Measurements from ENCODE around the gene GLRB.

GLRB gene

GRCh38 chr4:157196046-157196445, 120.1 kb downstream of the GLRB start:
- DNase-seq = no peak
- H3K9me3 Mint-ChIP-seq = no peaks in the 10 kb centered on the region
- H3K36me3 Mint-ChIP-seq (ENCODE audit: low read depth) = no peaks in the 10 kb centered on the region
- H3K4me1 Mint-ChIP-seq = peaks cover 7% of the 10 kb centered on the region
- H3K27me3 Mint-ChIP-seq (ENCODE audit: low read depth, poor library complexity) = peaks cover 2% of the 10 kb centered on the region
- no peak for TF ChIP-seq CTCF (IDR thresholded peaks at IDR 0.05)
- no peak overlapping the region for H3K27ac Mint-ChIP-seq
- H3K4me3 Mint-ChIP-seq = no peak overlapping the region

GRCh38 chr4:157204634-157205244, 128.8 kb downstream of the GLRB start:
- no peaks in the 10 kb centered on the region for H3K9me3 Mint-ChIP-seq
- no peaks in the 10 kb centered on the region for H3K36me3 Mint-ChIP-seq (ENCODE audit: low read depth)
- no peak overlapping the region for H3K27ac Mint-ChIP-seq
- no peaks in the 10 kb centered on the region for H3K4me1 Mint-ChIP-seq
- no peak overlapping the region for H3K4me3 Mint-ChIP-seq
- peak; percentile 50 for DNase-seq
- peaks cover 3% of the 10 kb centered on the region for H3K27me3 Mint-ChIP-seq (ENCODE audit: low read depth, poor library complexity)
- TF ChIP-seq CTCF (IDR thresholded peaks at IDR 0.05) = peak; percentile 45

GRCh38 chr4:157217708-157218107, 141.8 kb downstream of the GLRB start:
- DNase-seq = no peak
- H3K36me3 Mint-ChIP-seq (ENCODE audit: low read depth) = no peaks in the 10 kb centered on the region
- H3K9me3 Mint-ChIP-seq = no peaks in the 10 kb centered on the region
- peak; percentile 55 for TF ChIP-seq CTCF (IDR thresholded peaks at IDR 0.05)
- no peak overlapping the region for H3K27ac Mint-ChIP-seq
- peaks cover 21% of the 10 kb centered on the region for H3K4me1 Mint-ChIP-seq
- no peak overlapping the region for H3K4me3 Mint-ChIP-seq
- peaks cover 62% of the 10 kb centered on the region for H3K27me3 Mint-ChIP-seq (ENCODE audit: low read depth, poor library complexity)

GRCh38 chr4:157219711-157220370, 143.9 kb downstream of the GLRB start:
- Mint-ChIP-seq H3K27me3 (ENCODE audit: low read depth, poor library complexity) (peaks cover 72% of the 10 kb centered on the region), H3K9me3 (no peaks in the 10 kb centered on the region), H3K36me3 (ENCODE audit: low read depth) (no peaks in the 10 kb centered on the region), H3K27ac (no peak overlapping the region), H3K4me3 (peak overlapping the region; percentile 46), H3K4me1 (peaks cover 27% of the 10 kb centered on the region)
- no peak for TF ChIP-seq CTCF (IDR thresholded peaks at IDR 0.05)
- no peak for DNase-seq

- Mint-ChIP-seq H3K27ac (no peak within 1 kb of the TSS), H3K4me3 (peak within 1 kb of the TSS; percentile 85), H3K4me1 (peaks cover 27% of the 10 kb centered on the region), H3K36me3 (ENCODE audit: low read depth) (no peaks in the 10 kb centered on the region), H3K9me3 (no peaks in the 10 kb centered on the region), H3K27me3 (ENCODE audit: low read depth, poor library complexity) (peaks cover 74% of the 10 kb centered on the region)
- peak; percentile 94 for DNase-seq
- TF ChIP-seq CTCF (IDR thresholded peaks at IDR 0.05) = no peak
These were observed 144.5 kb downstream of the GLRB start, which contains the start of gene GRIA2 for GRCh38 chr4:157220371-157220881. GRIA2 (plus strand) TSS chr4:157220728; CDS start chr4:157221043, 315 bp downstream.

Data from nephron progenitor cell (in vitro differentiated cells).